Body of pancreas (tissue), 4 donors: ENCODE measurements around the gene PPAT.

ENCODE experiments used
- CTCF ChIP-seq, 7 experiments: fragments of 450-650 bp in 4 of 7; fragments of 200-600 bp in 3 of 7; sonication (generic) in 3 of 7; IDR thresholded peaks; one replicate each; pipeline ENCODE4 v1.5.1; 2016 to 2019; ENCODE audit warnings: antibody characterized with exemption in 7 of 7
- POLR2A ChIP-seq, 3 donors: fragments of 450-650 bp; IDR thresholded peaks; one replicate each; pipeline ENCODE4 v1.6.1; 2016; ENCODE audit warnings: antibody characterized with exemption in 3 of 3, mild to moderate bottlenecking in 2 of 3

GRCh38 chr4:56445699-56446098, 10.3 kb upstream of the PPAT start:
- TF ChIP-seq CTCF (IDR thresholded peaks at IDR 0.05) (no peak), POLR2A (IDR thresholded peaks at IDR 0.05) (no peak)
